SK-N-MC (cell line): Measurements from ENCODE around the gene RNF148.

Experiments used
- EZH2 ChIP-seq: fragments of 200-600 bp; sonication (generic); IDR thresholded peaks from one replicate; pipeline ENCODE4 v1.6.1; 2017; ENCODE audit warnings: antibody characterized with exemption
- FOXP2 ChIP-seq: optimal IDR thresholded peaks from 2 replicates; pipeline ENCODE3; 2011; ENCODE audit warnings: mild to moderate bottlenecking, moderate library complexity; ENCODE audit not compliant: insufficient read depth; ENCODE audit errors: extremely low read length, control extremely low read depth
- POLR2AphosphoS5 ChIP-seq: IDR thresholded peaks from 2 replicates; pipeline ENCODE4 v1.6.1; 2012; ENCODE audit warnings: mild to moderate bottlenecking, low read depth, low read length, borderline replicate concordance

- TF ChIP-seq EZH2 (no peak), FOXP2 (no peak), POLR2AphosphoS5 (no peak)
Observed at GRCh38 chr7:122726881-122727280, 24.2 kb upstream of the RNF148 start.
